K562 (cell line): ENCODE results near the gene DPM2. TPM values are rescaled to one million over a fixed set of nuclear protein-coding genes. Genes with fewer than 3 reads are reported as not detected.
A peak's percentile ranks its signal among the peaks of the same experiment; 100 is the strongest.

Experiments used
- ARID4B ChIP-seq: sonication (generic); formaldehyde crosslinking; IDR thresholded peaks from 2 replicates; pipeline ENCODE4 v1.8.0; 2022; ENCODE audit warnings: mild to moderate bottlenecking, missing genetic modification reagents
- ATF4 ChIP-seq: fragments of 450-650 bp; formaldehyde crosslinking; IDR thresholded peaks from 2 replicates; pipeline ENCODE4 v1.4.0; 2022; ENCODE audit warnings: mild to moderate bottlenecking, moderate library complexity
- DDX20 ChIP-seq: fragments of 450-650 bp; IDR thresholded peaks from 2 replicates; pipeline ENCODE4 v1.6.1; 2016; ENCODE audit warnings: missing genetic modification characterization, low read depth, mild to moderate bottlenecking, missing compliant biosample characterization, moderate library complexity
- EHMT2 ChIP-seq: fragments of 450-650 bp; IDR thresholded peaks from 2 replicates; pipeline ENCODE4 v1.6.1; 2018; ENCODE audit warnings: antibody characterized with exemption
- GTF3C2 ChIP-seq: IDR thresholded peaks from 3 replicates; pipeline ENCODE4 v1.6.1; 2011; ENCODE audit warnings: borderline replicate concordance, mild to moderate bottlenecking, moderate library complexity; ENCODE audit not compliant: insufficient read length; ENCODE audit errors: extremely low read depth
- HDAC1 ChIP-seq, 2 experiments: fragments of 450-650 bp; IDR thresholded peaks; 2 replicates each; pipeline ENCODE4 v1.6.1; 2016 to 2017; ENCODE audit warnings: inconsistent platforms in 1 of 2, mild to moderate bottlenecking in 1 of 2, moderate library complexity in 1 of 2
- NCOA6 ChIP-seq: fragments of 450-650 bp; IDR thresholded peaks from 2 replicates; pipeline ENCODE4 v1.6.1; 2017; ENCODE audit warnings: mild to moderate bottlenecking
- SMAD3 ChIP-seq: fragments of 450-650 bp; formaldehyde crosslinking; conservative IDR thresholded peaks from 2 replicates; pipeline ENCODE4 v1.4.0; 2020; ENCODE audit warnings: mild to moderate bottlenecking
- TARDBP ChIP-seq: fragments of 450-650 bp; IDR thresholded peaks from 2 replicates; pipeline ENCODE4 v1.6.1; 2016
- UBTF ChIP-seq, 2 experiments: IDR thresholded peaks; 2 replicates each; pipeline ENCODE4 v1.6.1; 2012; ENCODE audit warnings: improper control_type of control experiment in 2 of 2, low read depth in 2 of 2, low read length in 2 of 2, borderline replicate concordance in 1 of 2
- ZBTB49 ChIP-seq: sonication (generic); formaldehyde crosslinking; IDR thresholded peaks from 2 replicates; pipeline ENCODE4 v1.8.0; 2022; ENCODE audit warnings: missing genetic modification reagents, mild to moderate bottlenecking, borderline replicate concordance
- ZNF134 ChIP-seq: fragments of 250-450 bp; sonication (Bioruptor Pico); conservative IDR thresholded peaks from 2 replicates; pipeline ENCODE4 v1.4.0; 2020
- ZNF217 ChIP-seq: sonication (generic); formaldehyde crosslinking; IDR thresholded peaks from 2 replicates; pipeline ENCODE4 v1.8.0; 2022; ENCODE audit warnings: mild to moderate bottlenecking, missing genetic modification reagents
- ZNF239 ChIP-seq: fragments of 250-450 bp; sonication (Bioruptor Pico); IDR thresholded peaks from 2 replicates; pipeline ENCODE4 v1.4.0; 2020; ENCODE audit warnings: mild to moderate bottlenecking
- polyA plus RNA-seq, 8 experiments: library from polyadenylated mRNA; depleted of rRNA in 4 of 8; stranded (reverse) in 5 of 8; unstranded in 3 of 8; fragments of >200 nt; fragmentation: Nextera tagmentation in 2 of 8; fragmentation: Illumina TruSeq in 1 of 8; extraction: Ambion mirVana in 2 of 8; extraction: Trizol in 1 of 8; gene quantifications; 2 replicates each; pipeline versions ENCODE4 v1.2.1 to v1.2.3, GENCODE V29; 2011 to 2014; ENCODE audit warnings: inconsistent platforms in 1 of 8, missing spikeins in 1 of 8
- total RNA-seq, 7 experiments: library from RNA; depleted of rRNA in 6 of 7; stranded (reverse); fragments of >200 nt in 6 of 7; fragmentation: Illumina TruSeq in 2 of 7; extraction: Trizol in 2 of 7; gene quantifications; 2 replicates each; pipeline versions ENCODE4 v1.2.1 to v1.2.3, GENCODE V29; 2011 to 2021; ENCODE audit warnings: low replicate concordance in 1 of 7

The DPM2 gene
- total and polyA plus RNA-seq, 9 of the 15 experiments (the other 6 are each of a cell fraction or from before 2014, with no cell fraction given): 43.5 to 126 (median 71.1) TPM

- TF ChIP-seq SMAD3 (no peak), ATF4 (no peak), NCOA6 (no peak), EHMT2 (no peak), TARDBP (no peak), DDX20 (tag) (no peak), ARID4B (CRISPR knock-in tag) (peak; percentile 91), UBTF (IDR thresholded peaks at IDR 0.05; ENCODE audit: borderline replicate concordance in 1 of 2, low read depth in 2 of 2, low read length in 2 of 2) (peak in 1 of 2 experiments; percentile 60; a peak in 1 of 4 replicates), HDAC1 (IDR thresholded peaks at IDR 0.05) (peak in 1 of 2 experiments; percentile 81; a peak in 2 of 4 replicates), ZBTB49 (CRISPR knock-in tag) (no peak), GTF3C2 (no peak), ZNF239 (CRISPR knock-in tag) (no peak), ZNF134 (CRISPR knock-in tag) (no peak), ZNF217 (CRISPR knock-in tag) (no peak)
Measured at GRCh38 chr9:127898433-127899127, 39.1 kb downstream of the DPM2 start (continued).
